CD14-positive monocyte (primary cell): ENCODE data around the gene SACM1L. TPM values are rescaled to one million over a fixed set of nuclear protein-coding genes. Genes with fewer than 3 reads are reported as not detected.

Experiments
- DNase-seq, 3 donors: peaks; one replicate each; pipeline ENCODE4 v3.0.0-alpha.2; 2011 to 2022
- H2AFZ ChIP-seq: 2 replicates; pipeline ENCODE4 v1.6.0; 2012; ENCODE audit warnings: mild to moderate bottlenecking, low read depth, low read length, inconsistent platforms; ENCODE audit not compliant: insufficient read depth, poor library complexity, severe bottlenecking
- H3K27ac ChIP-seq, 2 donors: 1 replicate in 1 of 2; 2 replicates in 1 of 2; pipeline ENCODE4 v1.5.1; 2012 to 2013; ENCODE audit warnings: low read length in 2 of 2, control low read depth in 1 of 2, inconsistent platforms in 1 of 2, low read depth in 1 of 2, mild to moderate bottlenecking in 1 of 2
- H3K27me3 ChIP-seq, 2 donors: one replicate each; pipeline versions ENCODE4 v1.6.0 to v1.6.1; 2011 to 2013; ENCODE audit warnings: low read length in 2 of 2; ENCODE audit not compliant: control insufficient read depth in 2 of 2, insufficient read depth in 2 of 2
- H3K36me3 ChIP-seq, 2 donors: replicated peaks in 1 of 2; 1 replicate in 1 of 2; 2 replicates in 1 of 2; pipeline versions ENCODE4 v1.5.1 to v1.6.1; 2012 to 2013; ENCODE audit warnings: low read length in 2 of 2, control low read depth in 1 of 2, inconsistent platforms in 1 of 2, mild to moderate bottlenecking in 1 of 2; ENCODE audit not compliant: insufficient read depth in 2 of 2, control insufficient read depth in 1 of 2
- H3K4me1 ChIP-seq, 2 donors: 1 replicate in 1 of 2; 2 replicates in 1 of 2; pipeline versions ENCODE4 v1.5.1 to v1.6.1; 2012 to 2013; ENCODE audit warnings: low read length in 2 of 2, control low read depth in 1 of 2, inconsistent platforms in 1 of 2, mild to moderate bottlenecking in 1 of 2, moderate library complexity in 1 of 2; ENCODE audit not compliant: insufficient read depth in 2 of 2, control insufficient read depth in 1 of 2
- H3K4me2 ChIP-seq: replicated peaks from 2 replicates; pipeline ENCODE3; 2012; ENCODE audit warnings: low read length, moderate library complexity, mild to moderate bottlenecking; ENCODE audit not compliant: poor library complexity, severe bottlenecking; ENCODE audit errors: extremely low read depth
- H3K4me3 ChIP-seq, 3 experiments: fragments of 200-600 bp in 1 of 3; sonication (generic) in 1 of 3; replicated peaks in 1 of 3; 1 replicate in 2 of 3; 2 replicates in 1 of 3; pipeline ENCODE4 v1.5.1; 2011 to 2013; ENCODE audit warnings: low read length in 3 of 3, mild to moderate bottlenecking in 3 of 3, control low read depth in 2 of 3, low read depth in 2 of 3, inconsistent platforms in 1 of 3, moderate library complexity in 1 of 3
- H3K79me2 ChIP-seq: 2 replicates; pipeline ENCODE4 v1.6.0; 2012; ENCODE audit warnings: mild to moderate bottlenecking, control low read depth, inconsistent platforms, low read length, moderate library complexity; ENCODE audit not compliant: insufficient read depth
- H3K9ac ChIP-seq: 2 replicates; pipeline ENCODE4 v1.6.0; 2017; ENCODE audit warnings: low read length, mild to moderate bottlenecking; ENCODE audit not compliant: insufficient read depth, poor library complexity, severe bottlenecking
- H3K9me3 ChIP-seq, 2 donors: replicated peaks in 1 of 2; 1 replicate in 1 of 2; 2 replicates in 1 of 2; pipeline versions ENCODE4 v1.5.1 to v1.6.1; 2012 to 2013; ENCODE audit warnings: low read length in 2 of 2, control low read depth in 1 of 2; ENCODE audit not compliant: control insufficient read depth in 1 of 2, insufficient read depth in 1 of 2
- H4K20me1 ChIP-seq: 2 replicates; pipeline ENCODE4 v1.6.0; 2012; ENCODE audit warnings: mild to moderate bottlenecking, low read length, control low read depth, moderate library complexity; ENCODE audit not compliant: insufficient read depth
- H3K27ac Mint-ChIP-seq, 7 donors: one replicate each; pipeline ENCODE4 v1.8.0; 2020; ENCODE audit warnings: mild to moderate bottlenecking in 7 of 7, mixed read lengths in 7 of 7, moderate library complexity in 6 of 7, inconsistent platforms in 2 of 7
- H3K27me3 Mint-ChIP-seq, 3 donors: one replicate each; pipeline ENCODE4 v1.8.0; 2021 to 2022; ENCODE audit warnings: low read depth in 3 of 3, mild to moderate bottlenecking in 3 of 3, mixed read lengths in 3 of 3, moderate library complexity in 3 of 3, inconsistent platforms in 1 of 3
- H3K36me3 Mint-ChIP-seq, 2 donors: one replicate each; pipeline ENCODE4 v1.8.0; 2020; ENCODE audit warnings: mixed read lengths in 2 of 2, inconsistent platforms in 1 of 2, mild to moderate bottlenecking in 1 of 2
- H3K4me1 Mint-ChIP-seq: one replicate; pipeline ENCODE4 v1.8.0; 2020; ENCODE audit warnings: mild to moderate bottlenecking, mixed read lengths
- H3K4me3 Mint-ChIP-seq, 2 donors: one replicate each; pipeline ENCODE4 v1.8.0; 2020; ENCODE audit warnings: mild to moderate bottlenecking in 2 of 2, mixed read lengths in 2 of 2, moderate library complexity in 1 of 2
- H3K9me3 Mint-ChIP-seq, 7 donors: one replicate each; pipeline ENCODE4 v1.8.0; 2020 to 2022; ENCODE audit warnings: mixed read lengths in 7 of 7, mild to moderate bottlenecking in 6 of 7, moderate library complexity in 6 of 7, inconsistent platforms in 2 of 7
- CTCF ChIP-seq: fragments of 200-600 bp; IDR thresholded peaks from one replicate; pipeline ENCODE4 v1.8.0; 2022; ENCODE audit warnings: antibody characterized with exemption, mild to moderate bottlenecking
- WGBS: methylation state at CpG from one replicate; pipeline ENCODE4 v1.1.5; 2013; ENCODE audit warnings: missing lambda C conversion rate; ENCODE audit not compliant: insufficient coverage; 5-methylcytosine and 5-hydroxymethylcytosine counted together
- intact Hi-C, 2 donors: fragments of 100-400 bp; cut with micrococcal nuclease; formaldehyde crosslinking; loops; one replicate each; pipeline versions ENCODE4 v1.15.0 to v1.15.1; 2023
- polyA plus RNA-seq, 3 donors: library from polyadenylated mRNA; depleted of rRNA in 1 of 3; unstranded in 2 of 3; stranded (reverse) in 1 of 3; fragments of 300-500 nt in 2 of 3; fragments of >200 nt in 1 of 3; fragmentation: Illumina TruSeq in 2 of 3; gene quantifications; 1 replicate in 2 of 3; 2 replicates in 1 of 3; pipeline ENCODE4 v1.2.3, GENCODE V29; 2012 to 2021

The SACM1L gene
- polyA plus RNA-seq, 3 donors: 14.6 to 25.7 (median 21.5) TPM

DNA sequence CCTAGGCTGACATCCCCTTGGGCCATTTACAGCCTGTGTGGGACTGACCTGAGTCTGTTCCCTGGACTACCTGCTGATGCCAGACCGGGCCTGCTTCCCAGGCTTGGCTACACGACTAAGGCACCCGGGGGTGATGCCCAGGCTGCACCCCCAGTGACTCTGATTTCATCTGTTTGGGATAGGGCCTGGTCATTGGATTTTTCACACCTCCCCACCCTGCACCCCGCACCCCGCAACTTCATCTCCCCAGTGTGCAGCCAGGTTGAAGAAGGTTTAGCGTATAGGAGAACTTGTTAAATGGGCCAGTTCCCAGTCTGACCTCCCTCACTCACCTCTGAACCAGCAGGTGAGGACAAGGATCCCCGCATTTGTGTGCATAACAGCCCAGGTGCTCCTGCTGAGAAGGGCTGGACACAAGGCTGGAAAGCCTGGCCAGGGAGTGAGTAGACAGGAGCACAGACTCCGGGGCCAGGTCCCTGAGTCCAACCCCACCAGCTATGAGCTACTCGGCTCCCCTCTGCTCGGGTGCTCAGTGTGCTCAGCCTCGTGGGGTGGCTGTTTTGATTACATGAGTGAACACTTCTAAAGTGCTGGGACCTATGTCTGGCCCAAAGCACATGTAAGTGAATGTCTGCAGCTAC lies 88.7 kb downstream of the SACM1L start:
- Histone ChIP-seq H3K4me2 (no peak overlapping the region), H3K9me3 (no peaks in the 10 kb centered on the region), H3K4me1 (no peaks in the 10 kb centered on the region), H3K27ac (no peak overlapping the region), H3K9ac (no peak overlapping the region), H3K36me3 (no peaks in the 10 kb centered on the region), H3K79me2 (no peaks in the 10 kb centered on the region), H3K4me3 (no peak overlapping the region), H3K27me3 (no peaks in the 10 kb centered on the region), H4K20me1 (no peaks in the 10 kb centered on the region), H2AFZ (no peak overlapping the region)
- Mint-ChIP-seq H3K4me1 (no peaks in the 10 kb centered on the region), H3K4me3 (no peak overlapping the region), H3K9me3 (no peaks in the 10 kb centered on the region), H3K36me3 (no peaks in the 10 kb centered on the region), H3K27me3 (peaks cover 3 to 9% (median 4%) of the 10 kb centered on the region in 3 donors), H3K27ac (peak overlapping the region in 1 of 7 donors; percentile 24)
- TF ChIP-seq CTCF: no peak
- 100% methylated on average over 4 of the region's 11 CpGs for WGBS
- intact Hi-C loops: no loop called here
- DNase-seq: no peak

DNA sequence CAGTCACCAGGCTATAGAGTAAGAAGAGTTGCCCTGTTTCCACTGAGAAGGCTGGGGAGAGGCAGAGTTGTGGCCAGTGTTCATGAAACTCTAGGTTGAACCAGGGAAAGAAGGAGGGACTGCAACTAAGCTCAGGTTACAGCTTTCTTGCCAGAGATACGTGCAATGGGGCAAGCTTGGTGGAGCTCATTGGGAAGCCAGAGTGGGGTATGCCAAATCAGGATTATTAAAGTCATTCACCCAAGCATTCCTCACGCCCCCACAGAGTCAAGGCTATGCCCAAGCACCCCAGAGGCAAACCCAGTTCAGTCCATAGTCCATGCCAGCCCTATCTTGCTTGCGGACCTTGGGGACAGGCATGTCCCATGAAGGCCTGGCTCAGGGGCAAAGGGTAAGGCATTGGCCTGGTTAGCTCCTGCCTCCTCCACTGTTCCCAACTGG lies 89.6 kb downstream of the SACM1L start:
- Histone ChIP-seq H3K4me3 (no peak overlapping the region), H3K4me1 (no peaks in the 10 kb centered on the region), H3K4me2 (no peak overlapping the region), H3K27me3 (no peaks in the 10 kb centered on the region), H3K79me2 (no peaks in the 10 kb centered on the region), H3K36me3 (no peaks in the 10 kb centered on the region), H3K9ac (no peak overlapping the region), H2AFZ (no peak overlapping the region), H3K27ac (no peak overlapping the region), H4K20me1 (no peaks in the 10 kb centered on the region), H3K9me3 (no peaks in the 10 kb centered on the region)
- TF ChIP-seq CTCF: no peak
- WGBS: 69% methylated on average over 2 of the region's 3 CpGs
- intact Hi-C loops: no loop called here
- Mint-ChIP-seq H3K36me3 (no peaks in the 10 kb centered on the region), H3K4me1 (no peaks in the 10 kb centered on the region), H3K4me3 (no peak overlapping the region), H3K27me3 (peaks cover 3 to 7% (median 4%) of the 10 kb centered on the region in 3 donors), H3K27ac (no peak overlapping the region), H3K9me3 (no peaks in the 10 kb centered on the region)
- DNase-seq: no peak
